Fibroblast of lung (primary cell): ENCODE data around the gene ABCB4.

Source experiments
- CTCF ChIP-seq, 2 donors: IDR thresholded peaks in 1 of 2; conservative IDR thresholded peaks in 1 of 2; 1 replicate in 1 of 2; 2 replicates in 1 of 2; pipeline ENCODE4 v1.5.1; 2011 to 2012; ENCODE audit warnings: low read length in 2 of 2, control low read depth in 1 of 2, inconsistent platforms in 1 of 2, low read depth in 1 of 2, mild to moderate bottlenecking in 1 of 2
- EZH2 ChIP-seq: IDR thresholded peaks from 2 replicates; pipeline ENCODE4 v1.5.1; 2012; ENCODE audit warnings: low read length, control low read depth, mild to moderate bottlenecking; ENCODE audit errors: missing control alignments

- TF ChIP-seq CTCF (conservative IDR thresholded peaks at IDR 0.05 in 1 of 2, IDR thresholded peaks at IDR 0.05 in 1 of 2; ENCODE audit: low read depth in 1 of 2, low read length in 2 of 2) (no peak), EZH2 (no peak)
Observed at GRCh38 chr7:87363342-87363741, 112.1 kb downstream of the ABCB4 start.
